ENCODE data around the gene NEMP2.

DNA sequence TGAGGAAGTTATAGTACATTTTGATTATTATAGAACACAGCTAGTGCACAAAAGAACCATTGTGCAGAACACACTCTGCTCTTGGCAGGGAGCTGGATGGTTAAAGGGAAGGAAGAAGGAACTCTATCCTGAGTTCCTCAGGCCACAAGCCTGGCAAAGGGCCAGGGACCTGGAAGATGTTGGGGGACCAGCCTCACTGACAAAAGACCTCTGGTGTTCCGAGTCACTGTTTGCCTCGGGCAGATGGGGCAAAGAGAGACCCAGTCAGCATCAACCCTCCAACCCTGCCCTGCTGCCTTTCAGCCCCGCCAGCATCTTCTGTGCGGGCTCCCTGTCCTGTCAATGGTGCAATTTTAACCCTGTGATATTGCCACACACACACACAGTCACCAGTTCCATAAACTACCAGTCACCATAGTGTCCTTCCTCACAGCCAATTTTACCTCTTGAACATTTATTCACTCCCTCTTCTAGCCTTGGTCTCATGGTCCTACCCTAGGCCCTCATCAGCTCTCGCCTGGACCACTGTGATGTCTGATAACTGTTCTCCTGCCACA is 21.9 kb downstream of the NEMP2 start:
- TF ChIP-seq, protein P1, sequence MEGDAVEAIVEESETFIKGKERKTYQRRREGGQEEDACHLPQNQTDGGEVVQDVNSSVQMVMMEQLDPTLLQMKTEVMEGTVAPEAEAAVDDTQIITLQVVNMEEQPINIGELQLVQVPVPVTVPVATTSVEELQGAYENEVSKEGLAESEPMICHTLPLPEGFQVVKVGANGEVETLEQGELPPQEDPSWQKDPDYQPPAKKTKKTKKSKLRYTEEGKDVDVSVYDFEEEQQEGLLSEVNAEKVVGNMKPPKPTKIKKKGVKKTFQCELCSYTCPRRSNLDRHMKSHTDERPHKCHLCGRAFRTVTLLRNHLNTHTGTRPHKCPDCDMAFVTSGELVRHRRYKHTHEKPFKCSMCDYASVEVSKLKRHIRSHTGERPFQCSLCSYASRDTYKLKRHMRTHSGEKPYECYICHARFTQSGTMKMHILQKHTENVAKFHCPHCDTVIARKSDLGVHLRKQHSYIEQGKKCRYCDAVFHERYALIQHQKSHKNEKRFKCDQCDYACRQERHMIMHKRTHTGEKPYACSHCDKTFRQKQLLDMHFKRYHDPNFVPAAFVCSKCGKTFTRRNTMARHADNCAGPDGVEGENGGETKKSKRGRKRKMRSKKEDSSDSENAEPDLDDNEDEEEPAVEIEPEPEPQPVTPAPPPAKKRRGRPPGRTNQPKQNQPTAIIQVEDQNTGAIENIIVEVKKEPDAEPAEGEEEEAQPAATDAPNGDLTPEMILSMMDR (IDR thresholded peaks at IDR 0.05; ENCODE audit: low read depth, low read length, missing input control), result no peak
- TF ChIP-seq JUND (IDR thresholded peaks at IDR 0.05) (no peak), GABPA (IDR thresholded peaks at IDR 0.05 in 1 of 2, conservative IDR thresholded peaks at IDR 0.05 in 1 of 2) (no peak), TAF1 (conservative IDR thresholded peaks at IDR 0.05) (no peak), FOXA1 (IDR thresholded peaks at IDR 0.05) (no peak), RXRA (IDR thresholded peaks at IDR 0.05) (no peak), RAD21 (IDR thresholded peaks at IDR 0.05) (no peak)
- TF ChIP-seq, protein P2, sequence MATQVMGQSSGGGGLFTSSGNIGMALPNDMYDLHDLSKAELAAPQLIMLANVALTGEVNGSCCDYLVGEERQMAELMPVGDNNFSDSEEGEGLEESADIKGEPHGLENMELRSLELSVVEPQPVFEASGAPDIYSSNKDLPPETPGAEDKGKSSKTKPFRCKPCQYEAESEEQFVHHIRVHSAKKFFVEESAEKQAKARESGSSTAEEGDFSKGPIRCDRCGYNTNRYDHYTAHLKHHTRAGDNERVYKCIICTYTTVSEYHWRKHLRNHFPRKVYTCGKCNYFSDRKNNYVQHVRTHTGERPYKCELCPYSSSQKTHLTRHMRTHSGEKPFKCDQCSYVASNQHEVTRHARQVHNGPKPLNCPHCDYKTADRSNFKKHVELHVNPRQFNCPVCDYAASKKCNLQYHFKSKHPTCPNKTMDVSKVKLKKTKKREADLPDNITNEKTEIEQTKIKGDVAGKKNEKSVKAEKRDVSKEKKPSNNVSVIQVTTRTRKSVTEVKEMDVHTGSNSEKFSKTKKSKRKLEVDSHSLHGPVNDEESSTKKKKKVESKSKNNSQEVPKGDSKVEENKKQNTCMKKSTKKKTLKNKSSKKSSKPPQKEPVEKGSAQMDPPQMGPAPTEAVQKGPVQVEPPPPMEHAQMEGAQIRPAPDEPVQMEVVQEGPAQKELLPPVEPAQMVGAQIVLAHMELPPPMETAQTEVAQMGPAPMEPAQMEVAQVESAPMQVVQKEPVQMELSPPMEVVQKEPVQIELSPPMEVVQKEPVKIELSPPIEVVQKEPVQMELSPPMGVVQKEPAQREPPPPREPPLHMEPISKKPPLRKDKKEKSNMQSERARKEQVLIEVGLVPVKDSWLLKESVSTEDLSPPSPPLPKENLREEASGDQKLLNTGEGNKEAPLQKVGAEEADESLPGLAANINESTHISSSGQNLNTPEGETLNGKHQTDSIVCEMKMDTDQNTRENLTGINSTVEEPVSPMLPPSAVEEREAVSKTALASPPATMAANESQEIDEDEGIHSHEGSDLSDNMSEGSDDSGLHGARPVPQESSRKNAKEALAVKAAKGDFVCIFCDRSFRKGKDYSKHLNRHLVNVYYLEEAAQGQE (IDR thresholded peaks at IDR 0.05), result no peak
